HepG2 (cell line): ENCODE results near the gene KIF6. TPM values are rescaled to one million over a fixed set of nuclear protein-coding genes. Genes with fewer than 3 reads are reported as not detected.

Experiments
- ATAC-seq: fragments of 200-7000 bp; cut with Tn5 transposase; 3 replicates; pipeline ENCODE4 v1.9.1; 2020; ENCODE audit warnings: mild to moderate bottlenecking, moderate library complexity
- BruUV-seq: library from RNA; stranded (reverse); fragments of 400-500 nt; replicated peaks from 2 replicates; lab custom pipeline; 2021; lab: Mats Ljungman, UMichigan
- CTCF ChIA-PET: fragments of 300-600 bp; formaldehyde crosslinking; extraction: SDS; loops from one replicate; lab custom pipeline; 2021; ENCODE audit warnings: low total read pairs, inconsistent platforms, low intra/inter-chr PET ratio; lab: Yijun Ruan, JAX
- POLR2A ChIA-PET: fragments of 350-600 bp; sonication (Branson Sonifier 250); formaldehyde crosslinking; loops from one replicate; lab custom pipeline; 2020; ENCODE audit warnings: antibody characterized with exemption, inconsistent platforms; lab: Yijun Ruan, JAX
- DNase-seq: peaks from one replicate; pipeline ENCODE4 v3.0.0-alpha.2; 2015; ENCODE audit warnings: low spot score
- FAIRE-seq: peaks from 3 replicates; lab custom pipeline; 2011; peaks lifted over from hg19 to GRCh38; lab: Jason Lieb, UNC
- H2AFZ ChIP-seq: one replicate; pipeline ENCODE4 v1.6.1; 2011; ENCODE audit warnings: low read length, inconsistent platforms
- H3K27ac ChIP-seq: fragments of 300-600 bp; 3 replicates; pipeline ENCODE4 v1.8.0; 2011; ENCODE audit warnings: mixed run types, mild to moderate bottlenecking, mixed read lengths, low read length, inconsistent platforms; ENCODE audit not compliant: insufficient read depth; ENCODE audit errors: extremely low read length
- H3K27me3 ChIP-seq, 2 experiments: fragments of 200-600 bp in 1 of 2; 2 replicates in 1 of 2; 3 replicates in 1 of 2; pipeline versions ENCODE4 v1.6.0 to v1.8.0; 2011; ENCODE audit warnings: low read length in 2 of 2, mild to moderate bottlenecking in 2 of 2, moderate library complexity in 2 of 2, inconsistent platforms in 1 of 2; ENCODE audit not compliant: insufficient read depth in 2 of 2, control insufficient read depth in 1 of 2
- H3K36me3 ChIP-seq, 2 experiments: fragments of 200-600 bp in 1 of 2; replicated peaks in 1 of 2; 2 replicates in 1 of 2; 3 replicates in 1 of 2; pipeline versions ENCODE4 v1.5.1 to v1.8.0; 2011; ENCODE audit warnings: low read length in 2 of 2, inconsistent platforms in 1 of 2; ENCODE audit not compliant: insufficient read depth in 2 of 2, control insufficient read depth in 1 of 2
- H3K4me1 ChIP-seq: 2 replicates; pipeline ENCODE4 v1.5.1; 2012; ENCODE audit warnings: low read length, inconsistent platforms; ENCODE audit not compliant: insufficient read depth
- H3K4me2 ChIP-seq: 2 replicates; pipeline ENCODE4 v1.6.0; 2011; ENCODE audit warnings: low read depth, low read length, inconsistent platforms
- H3K4me3 ChIP-seq, 3 experiments: fragments of 200-600 bp in 1 of 3; sonication (generic), shearing (Covaris generic) in 1 of 3; replicated peaks in 1 of 3; 2 replicates each; pipeline ENCODE4 v1.5.1; 2011 to 2016; ENCODE audit warnings: low read length in 3 of 3, inconsistent platforms in 2 of 3, low read depth in 2 of 3, mild to moderate bottlenecking in 2 of 3, control low read depth in 1 of 3, mixed read lengths in 1 of 3; ENCODE audit not compliant: insufficient read depth in 1 of 3
- H3K79me2 ChIP-seq: one replicate; pipeline ENCODE4 v1.6.1; 2011; ENCODE audit warnings: low read length, inconsistent platforms; ENCODE audit not compliant: insufficient read depth
- H3K9ac ChIP-seq: 2 replicates; pipeline ENCODE4 v1.6.0; 2011; ENCODE audit warnings: mild to moderate bottlenecking, low read depth, low read length, inconsistent platforms; ENCODE audit not compliant: insufficient read depth
- H3K9me3 ChIP-seq: 2 replicates; pipeline ENCODE4 v1.5.1; 2012; ENCODE audit warnings: mild to moderate bottlenecking, low read length
- H4K20me1 ChIP-seq: 2 replicates; pipeline ENCODE4 v1.6.0; 2011; ENCODE audit warnings: inconsistent platforms, mild to moderate bottlenecking, low read length, moderate library complexity; ENCODE audit not compliant: insufficient read depth
- HOXA3 ChIP-seq: sonication (generic); formaldehyde crosslinking; IDR thresholded peaks from 2 replicates; pipeline ENCODE4 v1.5.0; 2020; ENCODE audit warnings: missing genetic modification reagents
- NR2F6 ChIP-seq, 2 experiments: IDR thresholded peaks; 2 replicates each; pipeline ENCODE4 v1.6.1; 2016; ENCODE audit warnings: antibody characterized with exemption in 1 of 2, mild to moderate bottlenecking in 1 of 2
- PLRG1 ChIP-seq: fragments of 450-650 bp; conservative IDR thresholded peaks from 2 replicates; pipeline ENCODE4 v1.6.1; 2016
- ZFP36L1 ChIP-seq: sonication (generic); formaldehyde crosslinking; IDR thresholded peaks from 2 replicates; pipeline ENCODE4 v1.8.0; 2022; ENCODE audit warnings: mild to moderate bottlenecking, missing genetic modification reagents, moderate library complexity
- ZFP82 ChIP-seq: sonication (generic); formaldehyde crosslinking; IDR thresholded peaks from 2 replicates; pipeline ENCODE4 v1.5.1; 2020; ENCODE audit warnings: mild to moderate bottlenecking, missing genetic modification reagents, borderline replicate concordance
- ZMAT5 ChIP-seq: sonication (generic); formaldehyde crosslinking; IDR thresholded peaks from 2 replicates; pipeline ENCODE4 v1.5.0; 2020; ENCODE audit warnings: mild to moderate bottlenecking, low read depth, missing genetic modification reagents, borderline replicate concordance
- ZNF124 ChIP-seq: sonication (generic); formaldehyde crosslinking; IDR thresholded peaks from 2 replicates; pipeline ENCODE4 v1.4.0; 2020; ENCODE audit warnings: missing genetic modification reagents
- ZNF20 ChIP-seq: sonication (generic); formaldehyde crosslinking; IDR thresholded peaks from 2 replicates; pipeline ENCODE4 v1.4.0; 2020; ENCODE audit warnings: mild to moderate bottlenecking, moderate library complexity, missing genetic modification reagents
- ZNF230 ChIP-seq: sonication (generic); formaldehyde crosslinking; IDR thresholded peaks from 2 replicates; pipeline ENCODE4 v1.4.0; 2020; ENCODE audit warnings: mild to moderate bottlenecking, missing genetic modification reagents
- ZNF30 ChIP-seq: sonication (generic); formaldehyde crosslinking; IDR thresholded peaks from 2 replicates; pipeline ENCODE4 v1.5.0; 2020; ENCODE audit warnings: mild to moderate bottlenecking, missing genetic modification reagents
- ZNF331 ChIP-seq: sonication (generic); formaldehyde crosslinking; IDR thresholded peaks from 2 replicates; pipeline ENCODE4 v1.4.0; 2020; ENCODE audit warnings: missing genetic modification reagents
- ZNF616 ChIP-seq: sonication (generic); formaldehyde crosslinking; IDR thresholded peaks from 2 replicates; pipeline ENCODE4 v1.5.0; 2020; ENCODE audit warnings: low read depth, mild to moderate bottlenecking, missing genetic modification reagents
- WGBS: methylation state at CpG from one replicate; pipeline ENCODE4 v1.1.6; 2017; ENCODE audit warnings: low lambda C conversion rate; 5-methylcytosine and 5-hydroxymethylcytosine counted together
- in situ Hi-C: cut with HindIII; loops from 2 replicates; pipeline ENCODE4 v1.10.0; 2017; ENCODE audit warnings: low pct_unique_long_range_greater_than_20kb; ENCODE audit not compliant: extremely low pct_ligation_motif_present
- intact Hi-C: fragments of 100-400 bp; cut with micrococcal nuclease; formaldehyde crosslinking; loops from one replicate; pipeline ENCODE4 v1.10.0; 2022; ENCODE audit not compliant: unreplicated experiment
- polyA plus RNA-seq, 8 experiments: library from polyadenylated mRNA; depleted of rRNA in 3 of 8; stranded (reverse) in 7 of 8; unstranded in 1 of 8; fragments of >200 nt; fragmentation: Illumina TruSeq in 4 of 8; extraction: Trizol in 4 of 8; gene quantifications; 2 replicates each; pipeline versions ENCODE4 v1.2.1 to v1.2.3, GENCODE V29; 2011 to 2016; ENCODE audit warnings: low read depth in 4 of 8, missing spikeins in 1 of 8, mixed read lengths in 1 of 8; ENCODE audit not compliant: insufficient read depth in 1 of 8
- total RNA-seq, 5 experiments: library from RNA; depleted of rRNA; stranded (reverse); fragments of >200 nt; fragmentation: Illumina TruSeq; extraction: Trizol; gene quantifications; 2 replicates each; pipeline ENCODE4 v1.2.3, GENCODE V29; 2016; ENCODE audit warnings: low read depth in 1 of 5
- TF ChIP-seq, protein P1 (sequence below), 2 experiments: sonication (generic) in 1 of 2; formaldehyde crosslinking in 1 of 2; IDR thresholded peaks; 2 replicates each; pipeline versions ENCODE4 v1.4.0 to v1.6.1; 2016 to 2020; ENCODE audit warnings: borderline replicate concordance in 1 of 2, low read depth in 1 of 2, mild to moderate bottlenecking in 1 of 2, missing genetic modification reagents in 1 of 2

The KIF6 gene
- total and polyA plus RNA-seq, 2 of the 13 experiments (the other 11 are each of a cell fraction or from before 2014, with no cell fraction given), result 0.04 to 0.27 TPM

DNA sequence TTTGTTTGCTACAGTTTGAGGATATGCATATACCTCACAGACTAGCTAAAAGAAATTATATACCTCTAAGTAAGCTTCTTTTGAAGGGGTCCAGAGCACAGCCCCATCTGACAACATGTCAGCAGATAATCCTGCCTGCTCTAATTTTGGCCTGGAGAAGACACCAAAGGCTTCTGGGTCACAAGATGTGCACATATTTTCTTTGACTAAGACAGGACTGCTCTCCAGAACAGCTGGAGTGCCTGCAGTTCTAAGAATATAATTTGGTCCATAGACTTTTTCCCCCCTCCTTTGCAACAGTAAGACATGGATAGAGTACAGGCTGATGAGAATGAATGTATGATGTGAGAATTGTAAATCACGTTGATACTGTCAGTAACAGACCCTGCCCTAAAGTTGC is 294.8 kb downstream of the KIF6 start (continued):
- no peak for TF ChIP-seq ZMAT5 (CRISPR knock-in tag)
- no peak for TF ChIP-seq HOXA3 (CRISPR knock-in tag)

- in situ Hi-C loops (no loop called here), intact Hi-C loops (no loop called here)
- no TSS peak for BruUV-seq
- H3K27ac ChIP-seq, result no peak overlapping the region
- no peak overlapping the region for H3K4me2 ChIP-seq
- no peak overlapping the region for H3K9ac ChIP-seq
- H3K79me2 ChIP-seq, result no peaks in the 10 kb centered on the region
- no peaks in the 10 kb centered on the region for H3K9me3 ChIP-seq
- WGBS, result 26% methylated on average over 7 of the region's 7 CpGs
- ATAC-seq (no peak), DNase-seq (no peak), FAIRE-seq (no peak)
- CTCF ChIA-PET, result no interaction called here
- TF ChIP-seq ZNF331 (no peak), ZNF616 (no peak), ZNF30 (CRISPR knock-in tag) (no peak), PLRG1 (no peak), ZNF20 (CRISPR knock-in tag) (no peak), ZFP82 (no peak), ZFP36L1 (no peak), ZNF230 (CRISPR knock-in tag) (no peak), ZNF124 (CRISPR knock-in tag) (no peak), NR2F6 (IDR thresholded peaks at IDR 0.05) (no peak), NR2F6 (CRISPR knock-in tag; IDR thresholded peaks at IDR 0.05) (no peak)
- TF ChIP-seq, protein P1, sequence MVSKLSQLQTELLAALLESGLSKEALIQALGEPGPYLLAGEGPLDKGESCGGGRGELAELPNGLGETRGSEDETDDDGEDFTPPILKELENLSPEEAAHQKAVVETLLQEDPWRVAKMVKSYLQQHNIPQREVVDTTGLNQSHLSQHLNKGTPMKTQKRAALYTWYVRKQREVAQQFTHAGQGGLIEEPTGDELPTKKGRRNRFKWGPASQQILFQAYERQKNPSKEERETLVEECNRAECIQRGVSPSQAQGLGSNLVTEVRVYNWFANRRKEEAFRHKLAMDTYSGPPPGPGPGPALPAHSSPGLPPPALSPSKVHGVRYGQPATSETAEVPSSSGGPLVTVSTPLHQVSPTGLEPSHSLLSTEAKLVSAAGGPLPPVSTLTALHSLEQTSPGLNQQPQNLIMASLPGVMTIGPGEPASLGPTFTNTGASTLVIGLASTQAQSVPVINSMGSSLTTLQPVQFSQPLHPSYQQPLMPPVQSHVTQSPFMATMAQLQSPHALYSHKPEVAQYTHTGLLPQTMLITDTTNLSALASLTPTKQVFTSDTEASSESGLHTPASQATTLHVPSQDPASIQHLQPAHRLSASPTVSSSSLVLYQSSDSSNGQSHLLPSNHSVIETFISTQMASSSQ (IDR thresholded peaks at IDR 0.05; ENCODE audit: low read depth), result no peak
- TF ChIP-seq, protein P1 (CRISPR knock-in tag; IDR thresholded peaks at IDR 0.05; ENCODE audit: borderline replicate concordance), result no peak
- POLR2A ChIA-PET, result no interaction called here
- H3K4me3 ChIP-seq, result no peak overlapping the region
- H3K27me3 ChIP-seq, result no peaks in the 10 kb centered on the region; a peak in 1 of 5 replicates
- H4K20me1 ChIP-seq, result no peaks in the 10 kb centered on the region
- no peaks in the 10 kb centered on the region for H3K36me3 ChIP-seq
- H2AFZ ChIP-seq, result no peak overlapping the region
- no peaks in the 10 kb centered on the region for H3K4me1 ChIP-seq
Observed at GRCh38 chr6:39428816-39429215, 296.4 kb downstream of the KIF6 start.
